RWPE1 (cell line): ENCODE data around the gene ZMYND10.

Experiments
- CTCF ChIA-PET: fragments of 350-600 bp; sonication (Branson Sonifier 250); formaldehyde crosslinking; extraction: SDS; loops from one replicate; lab custom pipeline; 2021; lab: Yijun Ruan, JAX
- POLR2A ChIA-PET: fragments of 400-600 bp; formaldehyde crosslinking; extraction: SDS; loops from one replicate; lab custom pipeline; 2020; ENCODE audit warnings: antibody characterized with exemption; ENCODE audit not compliant: low non-redundant PET; lab: Yijun Ruan, JAX
- DNase-seq: peaks from one replicate; pipeline ENCODE4 v3.0.0; 2012; ENCODE audit warnings: low spot score
- H3K27ac ChIP-seq: fragments of 450-650 bp; 2 replicates; pipeline ENCODE4 v1.5.1; 2017
- CTCF ChIP-seq: fragments of 450-650 bp; conservative IDR thresholded peaks from 2 replicates; pipeline ENCODE4 v1.5.1; 2017; ENCODE audit warnings: low read depth, mild to moderate bottlenecking

ZMYND10 gene

GRCh38 chr3:50371133-50371685 is 25.7 kb upstream of the ZMYND10 start:
- POLR2A ChIA-PET, result no interaction called here
- no peak overlapping the region for H3K27ac ChIP-seq
- no peak for DNase-seq
- CTCF ChIA-PET, result no interaction called here
- TF ChIP-seq CTCF, result no peak

GRCh38 chr3:50370594-50370993 is 25.1 kb upstream of the ZMYND10 start:
- no peak overlapping the region for H3K27ac ChIP-seq
- TF ChIP-seq CTCF, result no peak
- CTCF ChIA-PET, result no interaction called here
- POLR2A ChIA-PET, result no interaction called here
- DNase-seq, result no peak

GRCh38 chr3:50369012-50369670 is 23.6 kb upstream of the ZMYND10 start:
- no peak for DNase-seq
- no peak overlapping the region for H3K27ac ChIP-seq
- POLR2A ChIA-PET, result no interaction called here
- CTCF ChIA-PET, result no interaction called here
- TF ChIP-seq CTCF, result no peak

GRCh38 chr3:50365842-50366220 is 20.3 kb upstream of the ZMYND10 start:
- H3K27ac ChIP-seq, result peak overlapping the region; percentile 54; the same call in 1 of the 2 replicates
- no peak for DNase-seq
- TF ChIP-seq CTCF, result no peak
- CTCF ChIA-PET, result no interaction called here
- POLR2A ChIA-PET, result no interaction called here

GRCh38 chr3:50365080-50365841 is 19.7 kb upstream of the ZMYND10 start:
- ChIA-PET CTCF (interaction anchor here (0.5 to 0.6 kb wide), 3 partner anchors 60 to 988 kb away, joined by 3 read pairs; no protein-coding TSS in a partner anchor), POLR2A (no interaction called here)
- DNase-seq, result peak; percentile 90
- H3K27ac ChIP-seq, result peak overlapping the region; percentile 54
- TF ChIP-seq CTCF, result no peak

GRCh38 chr3:50364573-50365079 is 19.1 kb upstream of the ZMYND10 start:
- no peak for TF ChIP-seq CTCF
- ChIA-PET CTCF (interaction anchor here (0.5 to 0.6 kb wide), 2 partner anchors 172 to 988 kb away, joined by 3 read pairs; no protein-coding TSS in a partner anchor), POLR2A (no interaction called here)
- peak overlapping the region; percentile 54 for H3K27ac ChIP-seq
- no peak for DNase-seq
